Central memory CD4-positive, alpha-beta T cell (primary cell): ENCODE measurements around the gene RNF223.
"Not testable (repeated sequence)": the region's sequence is repeated elsewhere in the genome, so short reads cannot be mapped to it uniquely, and the experiment has no call there.

Experiments
- DNase-seq: peaks from one replicate; pipeline ENCODE4 v3.0.0; 2022

Gene RNF223

DNA sequence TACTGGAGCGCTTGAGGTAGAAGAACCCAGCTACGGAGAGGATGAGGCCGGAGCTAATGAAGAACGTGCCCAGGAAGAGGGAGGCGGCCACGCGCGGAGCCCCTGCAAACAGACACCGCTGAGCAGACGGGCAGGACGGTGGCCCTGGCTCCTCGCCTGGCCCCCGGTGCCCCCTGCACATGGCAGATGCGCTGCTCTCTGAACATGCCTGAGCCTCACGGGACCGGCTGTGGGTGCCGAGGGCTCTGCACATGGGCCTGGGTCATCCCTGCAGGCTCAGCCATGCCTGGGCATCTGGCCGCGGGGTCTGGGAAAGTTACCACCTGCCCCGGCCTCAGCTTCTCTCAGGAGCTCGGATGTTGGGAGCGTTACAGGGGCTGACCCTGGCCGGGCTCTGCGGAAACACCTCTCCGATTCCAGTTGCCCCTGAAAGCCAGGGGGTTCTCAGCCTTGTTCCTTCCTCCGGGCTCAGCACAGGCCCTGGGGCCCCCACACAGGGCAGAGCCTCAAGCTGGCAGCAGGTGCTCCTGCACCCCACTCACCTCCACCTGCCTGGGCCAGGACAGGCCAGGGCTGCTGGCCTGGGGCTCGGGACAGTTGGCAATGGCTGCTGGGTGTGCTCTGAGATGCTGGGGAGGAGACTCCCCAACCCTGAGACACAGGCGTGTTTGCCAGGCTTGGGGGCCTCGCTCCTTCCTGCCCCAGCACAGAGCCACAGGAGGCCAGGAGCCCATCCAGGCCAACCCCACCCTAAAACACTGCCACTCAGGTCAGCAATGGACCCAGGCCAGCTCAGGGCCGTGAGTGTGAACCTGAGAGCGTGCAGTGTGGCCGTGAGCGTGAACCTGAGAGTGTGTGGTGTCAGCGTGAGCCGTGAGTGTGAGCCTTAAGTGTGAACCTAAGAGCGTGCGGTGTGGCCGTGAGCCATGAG, 12.1 kb upstream of the RNF223 start:
- no peak for DNase-seq

DNA sequence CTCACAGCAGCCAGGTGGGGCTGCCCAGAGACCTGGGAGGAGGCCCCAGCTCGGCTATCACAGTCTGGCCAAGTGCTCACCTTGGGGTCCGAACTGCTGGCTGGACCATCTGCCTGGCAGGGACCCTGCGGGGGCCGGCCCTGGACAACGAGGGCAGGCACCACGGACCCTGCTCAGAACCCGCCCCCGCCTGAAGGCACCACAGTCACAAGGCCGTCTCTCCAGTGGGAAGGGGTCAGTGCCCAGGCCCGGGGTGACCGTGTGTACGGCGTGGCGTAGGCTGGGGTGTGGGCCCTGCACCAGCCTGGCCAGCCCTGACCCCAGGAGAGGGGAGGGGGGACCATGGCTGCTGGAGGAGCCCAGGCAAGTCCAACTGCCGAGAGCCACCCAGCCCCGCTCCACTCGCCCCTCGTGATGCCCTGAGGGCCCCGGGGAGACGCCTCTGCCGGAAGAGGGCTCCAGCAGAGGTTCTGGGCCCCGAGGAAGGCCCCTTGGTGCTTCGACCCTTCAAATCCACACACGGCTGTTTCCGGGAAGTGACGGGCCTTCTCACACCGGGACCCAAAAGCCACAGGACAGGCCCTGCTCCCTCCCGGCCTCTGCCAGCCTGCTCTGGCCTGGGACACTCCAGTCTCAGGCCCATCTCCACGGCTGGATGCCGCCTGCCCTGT, 11.2 kb upstream of the RNF223 start:
- DNase-seq = no peak

DNA sequence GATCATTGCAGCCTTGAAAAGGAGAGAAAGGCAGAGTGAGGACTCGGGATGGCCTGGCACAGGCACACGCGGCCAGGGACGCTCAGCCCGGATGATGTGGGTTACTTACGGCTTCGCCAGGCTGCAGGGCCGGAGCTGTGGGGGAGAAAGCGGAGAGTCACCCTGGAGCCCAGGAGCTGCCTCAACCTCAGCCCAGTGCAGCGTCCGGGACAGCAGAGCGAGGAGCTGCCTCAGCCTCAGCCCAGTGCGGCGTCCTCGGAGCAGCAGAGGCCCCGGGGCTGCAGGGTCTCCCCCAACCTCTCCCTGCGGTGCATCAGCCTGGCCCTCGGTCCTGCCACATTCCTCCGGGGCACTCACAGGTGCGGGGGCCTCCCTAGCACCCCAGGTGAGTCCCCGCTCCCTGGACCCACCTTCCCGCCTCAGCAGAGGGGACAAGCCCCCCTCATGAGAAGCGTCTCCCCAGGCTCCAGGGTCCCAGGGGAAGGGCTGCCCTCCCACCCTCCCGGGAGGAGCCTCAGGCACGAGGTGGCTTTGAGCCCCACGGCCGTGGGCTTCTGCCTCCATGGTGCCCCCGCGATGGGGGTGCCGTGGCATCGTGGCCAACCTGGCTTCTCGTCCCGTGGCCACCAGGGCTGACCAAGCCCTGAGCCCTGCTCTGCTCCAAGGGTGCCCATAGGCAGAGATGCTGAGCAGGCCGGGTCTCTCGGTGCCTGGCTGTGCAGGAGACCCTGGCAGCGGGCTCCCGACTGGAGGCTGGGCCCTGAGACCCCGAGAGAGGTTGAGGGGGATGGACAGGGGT, 10.5 kb upstream of the RNF223 start:
- no peak for DNase-seq

DNA sequence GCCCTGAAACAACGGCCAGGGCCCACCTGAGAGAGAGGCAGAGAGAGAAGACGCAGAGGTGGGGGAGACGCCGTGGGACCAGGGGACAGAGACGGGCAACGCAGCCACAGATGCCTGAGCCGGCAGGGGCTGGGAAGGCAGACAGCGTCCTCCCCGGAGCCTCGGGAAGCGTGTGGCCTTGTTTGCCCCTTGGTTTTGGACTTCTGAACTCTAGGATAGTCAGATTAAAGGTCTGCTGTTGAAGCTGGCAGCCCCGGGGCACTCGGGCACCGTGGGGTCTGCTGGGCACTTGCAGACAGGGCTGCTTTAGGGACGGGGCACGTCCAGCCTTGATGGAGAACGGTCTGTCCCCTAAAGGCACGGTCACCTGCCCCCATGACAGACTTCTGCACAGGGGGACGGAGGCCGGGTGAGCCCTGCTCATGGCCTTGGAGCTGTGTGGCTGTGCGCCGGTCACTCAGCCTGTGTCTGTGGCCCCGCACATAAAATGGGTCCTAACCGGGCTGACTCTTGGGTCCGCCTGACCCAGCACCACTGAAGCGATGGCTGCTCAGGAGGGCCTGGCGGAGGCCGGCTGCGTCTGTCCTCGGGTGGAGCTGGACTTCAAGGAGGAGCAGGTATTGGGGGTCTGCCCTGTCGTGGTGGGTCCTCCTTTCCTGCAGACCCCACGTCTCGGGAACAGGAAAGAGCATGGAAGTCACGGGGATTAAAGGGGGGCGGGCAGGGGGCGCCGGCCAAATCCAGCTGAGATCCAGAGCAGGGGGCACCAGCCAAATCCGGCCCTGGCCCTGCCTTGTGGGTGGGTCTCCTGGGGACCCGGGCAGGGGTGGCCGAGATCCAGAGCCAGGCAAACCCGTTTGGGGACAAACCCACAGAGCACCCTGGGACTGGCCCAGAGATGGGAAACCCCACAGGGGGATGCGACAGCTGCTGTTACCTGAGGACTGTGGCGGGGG, 9.6 kb upstream of the RNF223 start:
- no peak for DNase-seq

DNA sequence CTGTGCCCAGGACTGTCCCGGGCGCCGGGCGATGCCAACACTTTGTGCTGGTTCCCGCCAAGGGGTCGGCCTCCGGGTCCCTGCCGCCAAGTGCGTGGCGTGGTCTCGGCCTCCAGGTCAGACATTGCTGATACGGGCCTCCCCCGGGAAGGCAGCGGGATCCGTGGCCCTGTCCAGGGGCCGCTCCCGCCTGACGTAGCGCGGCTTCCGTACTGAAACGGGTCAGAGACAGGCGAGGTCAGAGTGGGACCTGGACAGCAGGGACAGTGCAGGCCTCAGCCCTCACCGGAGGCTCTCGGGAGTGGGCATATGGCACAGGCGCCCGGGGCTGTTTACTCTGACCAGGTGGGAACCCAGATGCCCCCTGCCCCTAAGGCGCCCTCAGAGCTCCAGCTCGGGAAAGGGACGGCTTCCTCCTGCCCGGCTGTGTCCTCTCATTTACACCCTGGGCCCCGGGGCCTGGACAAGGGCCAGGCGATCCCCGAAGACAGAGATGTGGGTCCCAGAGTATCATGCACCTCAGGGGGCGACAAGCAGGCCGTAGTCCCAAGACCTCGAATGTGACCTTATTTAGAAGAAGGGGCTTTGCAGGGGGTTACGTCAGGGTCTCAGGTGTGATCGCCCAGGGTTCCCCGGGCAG, 8.8 kb upstream of the RNF223 start:
- DNase-seq = no peak

DNA sequence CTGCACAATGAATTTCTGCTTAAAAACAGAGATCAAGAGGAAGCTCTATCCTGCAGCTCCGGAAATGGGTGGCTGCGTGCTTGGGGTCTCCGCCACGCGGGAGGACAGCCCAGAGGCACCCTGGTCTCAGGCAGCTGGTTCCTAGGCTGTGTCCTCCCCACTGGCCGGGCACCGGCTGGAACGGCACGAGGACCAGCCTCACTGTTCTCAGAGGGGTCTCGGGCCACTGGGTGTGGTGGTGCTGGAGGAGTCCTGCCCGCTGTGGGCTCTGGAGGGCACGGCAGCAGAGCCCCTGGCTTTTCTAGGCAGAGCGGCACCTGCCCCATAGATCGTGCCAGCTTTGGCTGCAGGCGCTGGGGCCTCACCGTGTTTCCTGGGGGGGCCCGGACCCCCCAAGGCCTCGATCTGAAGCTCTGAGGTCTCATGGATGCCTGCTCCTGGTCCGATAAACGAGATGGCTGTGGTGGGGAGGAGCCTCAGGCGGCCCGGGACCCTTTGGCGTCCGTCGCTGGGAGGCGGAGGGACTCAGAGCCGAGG, 8.2 kb upstream of the RNF223 start:
- DNase-seq = no peak

DNA sequence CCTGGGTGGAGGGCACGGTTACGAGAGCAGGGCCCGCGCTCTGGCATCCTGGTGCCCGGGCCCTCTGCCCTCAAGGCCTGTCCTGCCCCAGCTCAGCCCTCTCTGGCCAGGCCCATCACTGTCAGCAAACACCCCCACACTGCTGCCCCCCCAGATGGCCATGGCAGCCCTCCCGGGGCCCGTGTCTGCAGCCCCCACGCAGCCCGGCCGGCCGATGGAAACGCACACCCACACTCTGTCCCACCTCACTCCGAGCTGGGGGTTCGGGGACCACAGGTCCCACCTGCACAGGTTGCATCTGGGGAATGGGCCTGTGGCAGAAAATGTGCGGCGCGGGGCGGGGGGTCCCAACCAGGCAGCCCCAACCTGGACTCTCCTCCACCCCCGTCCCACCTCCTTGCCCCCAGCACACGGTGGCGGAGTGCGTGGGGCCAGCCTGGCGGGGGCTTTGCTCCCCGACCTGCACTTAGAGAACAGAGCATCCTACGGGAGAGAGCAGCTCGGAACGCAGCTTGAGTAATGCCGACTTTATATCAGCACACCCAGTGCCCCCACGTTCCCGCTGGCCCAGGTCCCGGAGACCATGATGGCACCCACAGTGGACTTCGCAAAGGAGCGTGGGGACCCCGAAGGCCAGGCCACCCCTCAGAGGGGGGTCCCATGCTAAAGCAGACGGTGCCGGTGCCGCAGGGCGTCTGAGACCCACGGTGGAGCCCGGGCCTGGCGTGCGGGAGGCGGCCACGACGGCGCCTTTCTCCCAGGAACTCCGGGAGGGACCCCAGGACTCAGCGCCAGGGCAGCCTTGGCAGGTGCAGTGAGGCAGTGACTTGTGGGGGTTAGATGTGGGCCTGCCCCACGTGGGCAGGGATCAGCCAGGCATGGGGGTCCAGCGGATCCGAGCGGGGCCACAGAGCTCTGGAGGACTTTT, 7.5 kb upstream of the RNF223 start:
- DNase-seq = no peak

DNA sequence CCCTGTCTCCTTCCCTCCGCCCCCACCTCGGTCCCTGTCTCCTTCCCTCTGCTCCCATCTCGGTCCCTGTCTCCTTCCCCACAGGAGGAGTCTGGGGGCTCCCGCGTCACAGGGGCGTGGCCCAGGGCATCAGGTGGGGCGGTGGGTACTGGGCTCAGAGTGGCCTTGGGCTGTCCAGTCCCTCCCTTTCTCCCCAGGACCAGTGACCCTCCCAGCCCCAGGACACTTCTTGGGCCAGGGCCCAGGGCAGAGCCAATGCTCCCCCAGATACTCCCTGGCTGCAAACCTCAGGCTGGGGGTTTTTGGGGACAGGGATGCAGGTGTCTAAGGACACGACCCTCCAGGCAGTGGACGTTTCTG, 6.8 kb upstream of the RNF223 start:
- DNase-seq = no peak

DNA sequence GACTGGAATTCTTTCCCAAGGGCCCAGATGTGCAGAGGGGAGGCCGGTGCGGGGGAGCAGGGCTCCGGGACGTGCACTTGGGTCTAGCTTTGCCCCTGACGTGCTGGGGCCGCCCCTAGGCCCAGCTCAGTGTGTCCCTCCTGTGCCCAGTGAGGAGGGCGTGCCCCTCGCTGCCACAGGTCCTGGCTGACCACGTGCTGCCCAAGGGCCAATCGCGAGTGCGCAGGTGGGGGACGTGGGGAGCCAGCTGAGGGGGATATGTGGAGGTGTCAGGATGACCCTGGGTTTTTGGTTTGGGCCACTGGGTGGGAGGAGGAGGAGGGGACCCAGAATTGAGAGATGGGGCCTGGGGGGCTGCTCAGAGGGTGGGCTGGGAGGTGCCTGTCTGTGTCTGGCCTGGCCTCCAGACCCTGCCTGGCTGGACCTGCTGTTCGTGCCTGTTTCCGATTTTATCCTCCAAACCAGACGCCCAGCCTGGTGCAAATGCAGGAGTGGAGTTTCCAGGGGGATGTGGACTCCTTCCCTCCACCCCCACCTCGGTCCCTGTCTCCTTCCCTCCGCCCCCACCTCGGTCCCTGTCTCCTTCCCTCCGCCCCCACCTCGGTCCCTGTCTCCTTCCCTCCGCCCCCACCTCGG, 6.1 kb upstream of the RNF223 start:
- DNase-seq = no peak

DNA sequence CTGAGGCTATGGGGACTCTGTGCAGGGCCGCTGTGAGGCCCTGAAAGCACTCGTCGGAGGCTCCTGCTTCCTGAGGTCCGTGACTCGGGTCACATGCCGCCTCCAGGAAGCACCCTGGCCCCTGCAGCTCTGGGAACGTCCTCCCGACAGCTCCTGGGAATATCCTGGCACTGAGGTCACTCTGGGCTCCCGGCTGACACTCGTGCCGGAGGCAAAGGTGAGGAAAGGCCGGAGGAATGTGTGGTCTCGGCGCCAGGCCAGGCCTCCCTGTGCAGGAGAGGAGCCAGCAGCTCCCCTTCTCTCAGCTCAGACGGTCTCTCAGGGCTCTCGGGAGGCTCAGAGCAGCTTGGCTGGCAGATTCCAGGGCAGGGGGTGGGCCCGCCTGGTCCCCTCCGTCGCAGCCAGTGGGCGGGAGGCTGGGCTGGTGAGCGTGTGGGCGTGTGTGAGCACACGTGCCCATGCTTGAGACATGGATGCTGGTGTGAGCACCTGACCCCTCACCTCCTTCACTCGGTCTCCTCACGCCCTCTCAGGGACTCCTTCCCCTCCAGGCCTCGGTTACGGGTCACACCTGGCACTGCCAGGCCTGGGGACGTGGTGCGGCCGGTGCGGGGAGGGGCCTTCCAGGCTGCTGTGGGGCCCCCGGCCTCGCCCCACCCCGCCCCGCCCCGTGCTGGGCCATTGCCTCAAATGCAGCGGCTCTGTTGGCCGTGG, 5.5 kb upstream of the RNF223 start:
- no peak for DNase-seq

DNA sequence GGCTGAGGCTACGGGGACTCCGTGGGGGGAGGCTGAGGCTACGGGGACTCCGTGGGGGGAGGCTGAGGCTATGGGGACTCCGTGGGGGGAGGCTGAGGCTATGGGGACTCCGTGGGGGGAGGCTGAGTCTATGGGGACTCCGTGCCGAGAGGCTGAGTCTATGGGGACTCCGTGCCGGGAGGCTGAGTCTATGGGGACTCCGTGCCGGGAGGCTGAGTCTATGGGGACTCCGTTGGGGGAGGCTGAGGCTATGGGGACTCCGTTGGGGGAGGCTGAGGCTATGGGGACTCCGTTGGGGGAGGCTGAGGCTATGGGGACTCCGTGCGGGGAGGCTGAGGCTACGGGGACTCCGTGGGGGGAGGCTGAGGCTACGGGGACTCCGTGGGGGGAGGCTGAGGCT, 3.3 kb upstream of the RNF223 start:
- not testable (repeated sequence) for DNase-seq

DNA sequence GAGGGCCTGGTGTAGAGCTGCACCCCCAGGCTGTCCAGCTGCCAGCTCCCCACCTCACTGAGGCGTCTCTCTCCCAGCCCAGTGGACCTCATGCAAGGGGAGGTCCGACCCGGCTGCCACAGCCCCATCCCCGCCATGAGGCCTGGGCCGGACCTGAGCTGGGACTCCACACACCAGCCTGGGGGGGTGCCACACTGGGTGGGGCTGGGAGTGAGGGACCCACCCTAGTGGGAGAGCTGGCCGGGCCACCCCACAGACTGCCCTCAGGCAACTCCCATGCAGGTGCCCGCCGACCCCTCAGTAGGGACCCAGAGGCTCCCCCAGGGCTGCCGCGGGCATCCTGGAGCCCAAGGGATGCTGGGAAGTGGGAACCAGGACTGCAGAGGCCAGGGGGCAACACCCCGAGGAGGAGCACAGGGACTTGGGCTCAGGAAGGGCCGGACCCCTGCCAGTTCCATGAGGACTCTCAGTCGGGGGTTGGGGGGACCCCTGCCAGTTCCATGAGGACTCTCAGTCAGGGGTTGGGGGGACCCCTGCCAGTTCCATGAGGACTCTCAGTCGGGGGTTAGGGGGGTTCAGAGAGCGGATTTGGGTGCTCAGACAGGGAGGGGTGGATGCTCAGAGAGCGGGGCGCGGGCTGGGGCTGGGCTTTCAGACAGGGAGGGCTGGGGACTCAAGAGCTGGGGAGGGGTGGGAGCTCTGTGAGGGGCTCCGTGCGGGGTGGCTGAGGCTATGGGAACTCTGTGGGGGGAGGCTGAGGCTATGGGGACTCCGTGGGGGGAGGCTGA, 1.2 kb upstream of the RNF223 start:
- DNase-seq = no peak

DNA sequence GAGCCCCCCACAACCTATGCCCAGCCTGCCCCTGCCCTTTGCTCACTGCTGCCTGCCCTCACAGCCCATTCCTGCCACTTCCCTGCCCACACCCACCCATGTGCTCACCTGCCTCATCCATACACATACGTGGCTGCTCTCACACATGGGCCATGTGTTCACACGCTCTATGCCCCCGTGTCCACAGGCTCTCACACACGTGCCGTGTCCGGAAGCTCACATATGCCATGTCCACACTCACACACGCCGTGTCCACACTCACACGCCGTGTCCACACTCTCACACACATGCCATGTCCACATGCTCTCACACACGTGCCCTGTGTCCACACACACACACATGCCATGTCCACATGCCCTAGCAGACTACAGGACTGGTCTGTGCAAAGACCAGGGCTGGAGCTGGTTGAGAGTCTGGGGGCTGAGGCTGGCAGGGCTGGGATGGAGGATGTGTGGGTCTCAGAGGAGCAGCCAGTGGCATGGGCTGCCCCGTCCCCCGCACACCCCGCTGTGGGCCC, 583 bp upstream of the RNF223 start:
- no peak for DNase-seq

DNA sequence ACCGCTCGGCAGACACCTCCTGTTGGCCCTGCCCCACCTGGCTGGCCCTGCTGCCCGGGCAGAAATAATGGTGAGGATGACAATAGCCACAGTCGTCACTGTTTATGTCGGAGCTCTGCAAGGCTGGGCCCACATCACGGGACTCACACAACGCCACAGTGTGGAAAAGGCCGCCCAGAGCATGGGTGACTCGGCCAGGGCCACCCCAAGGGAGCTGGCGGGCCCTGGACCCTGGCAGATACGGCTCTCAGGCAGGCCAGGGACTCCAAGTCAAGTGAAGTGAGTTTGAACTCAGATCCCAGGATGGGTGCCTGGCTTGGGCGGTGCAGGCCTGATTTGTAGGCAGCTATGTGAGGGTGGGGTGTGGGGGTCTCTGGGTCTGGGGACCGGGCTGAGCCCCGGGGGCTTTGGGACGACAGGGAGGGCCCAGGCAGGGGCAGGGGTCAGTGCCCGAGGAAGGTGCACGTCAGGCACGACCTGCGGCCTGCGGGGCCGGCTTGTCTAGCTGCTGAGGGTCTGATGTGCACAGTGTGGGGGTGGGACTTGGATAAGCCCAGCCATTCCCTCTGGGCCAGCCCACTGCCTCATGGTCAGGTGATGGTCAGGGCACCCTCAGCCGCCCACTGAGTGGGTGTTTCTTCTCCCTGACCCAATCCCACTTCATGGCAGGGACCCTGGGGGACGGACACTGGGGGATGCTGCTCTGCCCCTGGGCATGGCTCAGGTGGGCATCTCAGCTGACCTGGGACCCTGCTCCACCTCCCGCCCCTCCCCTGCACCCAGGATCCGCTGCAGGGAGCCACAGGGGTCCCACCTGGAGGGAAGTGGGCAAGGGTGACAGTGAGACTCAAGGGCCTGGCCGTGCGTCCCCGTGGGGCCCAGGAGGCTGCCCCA, 1.0 kb downstream of the RNF223 start:
- no peak for DNase-seq

DNA sequence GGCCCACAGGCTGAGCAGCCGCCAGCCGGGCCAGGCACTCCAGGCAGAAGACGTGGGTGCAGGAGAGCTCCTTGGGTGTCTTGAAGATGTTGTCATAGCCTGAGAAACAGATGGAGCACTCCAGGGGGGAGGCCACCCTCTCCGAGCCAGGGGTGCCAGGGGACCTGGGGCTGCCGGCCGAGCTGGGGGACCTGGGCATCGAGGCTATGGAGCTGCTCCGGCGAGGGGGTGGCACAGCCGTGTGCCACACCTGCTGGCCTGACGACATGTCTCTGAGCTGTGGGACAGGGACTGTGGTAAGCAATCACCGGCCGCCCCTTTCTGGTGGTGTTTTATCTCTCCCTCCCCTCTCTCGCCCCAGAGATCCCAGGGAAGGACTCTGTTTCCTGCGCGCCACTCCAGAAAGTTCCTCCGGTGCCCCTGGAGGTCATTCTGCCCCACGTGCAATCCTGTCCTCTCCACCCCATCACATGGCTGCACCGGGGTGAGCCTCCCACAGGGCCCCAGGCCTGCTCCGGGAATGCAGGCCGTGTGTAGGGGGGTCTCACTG, 1.7 kb downstream of the RNF223 start:
- no peak for DNase-seq

DNA sequence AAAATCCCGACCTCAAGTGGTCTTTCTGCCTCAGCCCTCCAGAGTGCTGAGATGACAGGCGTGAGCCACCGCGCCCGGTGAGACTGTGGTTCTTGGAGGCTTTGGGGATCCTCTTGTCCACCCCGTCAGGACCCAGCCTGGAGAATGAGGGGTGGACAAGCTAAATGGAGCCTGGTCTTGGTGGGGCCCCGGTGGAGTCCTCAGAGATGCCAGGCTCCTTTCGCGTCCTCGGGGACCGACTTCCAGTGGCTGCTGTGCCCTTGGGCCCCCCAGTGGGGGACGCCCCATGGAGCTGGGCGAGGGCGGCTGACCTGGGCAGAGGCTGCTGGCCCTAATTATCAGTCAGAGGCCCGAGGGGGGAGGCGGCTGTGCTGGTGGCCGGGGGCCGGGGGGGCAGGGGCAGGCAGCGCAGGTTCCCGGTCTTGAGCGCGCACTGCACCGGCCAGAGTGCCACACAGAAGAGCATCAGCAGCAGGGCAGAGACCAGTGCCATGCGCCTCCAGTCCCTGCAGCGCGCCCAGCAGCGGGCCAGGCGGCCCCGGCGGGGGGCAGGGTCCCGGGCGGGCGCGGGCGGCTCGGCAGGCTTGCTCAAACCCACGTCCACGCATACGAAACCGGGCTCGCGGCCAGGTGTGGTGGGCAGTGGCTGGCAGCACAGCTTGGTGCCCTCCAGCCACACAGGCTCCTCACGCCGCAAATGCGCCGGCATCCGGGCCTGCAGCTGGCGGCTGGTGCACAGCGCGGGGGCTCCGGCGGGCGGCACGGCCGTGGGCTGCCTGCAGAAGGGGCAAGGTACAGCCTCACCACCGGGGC, 2.4 kb downstream of the RNF223 start:
- no peak for DNase-seq
